Amniotic epithelial cell (primary cell): ENCODE data around the gene SMOC2.

Source experiments
- DNase-seq: peaks from one replicate; pipeline ENCODE4 v3.0.0-alpha.2; 2010; ENCODE audit warnings: low read depth

SMOC2 gene

GRCh38 chr6:168711049-168711640 lies 270.2 kb downstream of the SMOC2 start:
- no peak for DNase-seq

- no peak for DNase-seq
Measured at GRCh38 chr6:168711666-168712300, 270.8 kb downstream of the SMOC2 start.

- DNase-seq, result no peak
Measured at GRCh38 chr6:168712993-168713392, 272.0 kb downstream of the SMOC2 start.

- no peak for DNase-seq
Measured at GRCh38 chr6:168713839-168714238, 272.9 kb downstream of the SMOC2 start.

GRCh38 chr6:168714547-168715260 lies 273.7 kb downstream of the SMOC2 start:
- DNase-seq, result no peak

GRCh38 chr6:168715643-168716481 lies 274.9 kb downstream of the SMOC2 start:
- no peak for DNase-seq

GRCh38 chr6:168716581-168716980 lies 275.6 kb downstream of the SMOC2 start:
- DNase-seq, result no peak

- no peak for DNase-seq
Measured at GRCh38 chr6:168717491-168717890, 276.5 kb downstream of the SMOC2 start.
